ENCODE results near the gene LRFN3.
"Not testable (repeated sequence)": the region's sequence is repeated elsewhere in the genome, so short reads cannot be mapped to it uniquely, and the experiment has no call there.

LRFN3 gene

GRCh38 chr19:35935911-35936737, at the start of gene LRFN3:
Gene LRFN3 (plus strand): TSS chr19:35936374. CDS start chr19:35939426, 3,052 bp downstream.
- peak; percentile 83 for DNase-seq (ENCODE audit: low spot score)

- no peak for DNase-seq (ENCODE audit: low spot score)
Measured at GRCh38 chr19:35887197-35887596, 49.0 kb upstream of the LRFN3 start.

GRCh38 chr19:35888398-35888797, 47.8 kb upstream of the LRFN3 start:
- DNase-seq (ENCODE audit: low spot score), result no peak

- DNase-seq (ENCODE audit: low spot score), result no peak
Measured at GRCh38 chr19:35889370-35890112, 46.6 kb upstream of the LRFN3 start.

- no peak for DNase-seq (ENCODE audit: low spot score)
Measured at GRCh38 chr19:35890113-35890650, 46.0 kb upstream of the LRFN3 start.

GRCh38 chr19:35891819-35892218, 44.4 kb upstream of the LRFN3 start:
- DNase-seq (ENCODE audit: low spot score), result not testable (repeated sequence)

- DNase-seq (ENCODE audit: low spot score), result no peak
Measured at GRCh38 chr19:35894342-35894741, 41.8 kb upstream of the LRFN3 start.

GRCh38 chr19:35895911-35896642, 40.1 kb upstream of the LRFN3 start:
- no peak for DNase-seq (ENCODE audit: low spot score)

GRCh38 chr19:35896643-35897040, 39.5 kb upstream of the LRFN3 start:
- DNase-seq (ENCODE audit: low spot score), result no peak

- DNase-seq (ENCODE audit: low spot score), result no peak
Measured at GRCh38 chr19:35897706-35898451, 38.3 kb upstream of the LRFN3 start.

GRCh38 chr19:35898499-35898809, 37.7 kb upstream of the LRFN3 start:
- DNase-seq (ENCODE audit: low spot score), result no peak

GRCh38 chr19:35899547-35900214, 36.5 kb upstream of the LRFN3 start:
- DNase-seq (ENCODE audit: low spot score), result peak; percentile 91

- no peak for DNase-seq (ENCODE audit: low spot score)
Measured at GRCh38 chr19:35901055-35901644, 35.0 kb upstream of the LRFN3 start.

- DNase-seq (ENCODE audit: low spot score), result no peak
Measured at GRCh38 chr19:35901854-35902661, 34.1 kb upstream of the LRFN3 start, which contains the start of gene HCST. Gene HCST (plus strand): TSS chr19:35902529. CDS start chr19:35902594, 65 bp downstream.

GRCh38 chr19:35902870-35903475, 33.2 kb upstream of the LRFN3 start:
- no peak for DNase-seq (ENCODE audit: low spot score)

- DNase-seq (ENCODE audit: low spot score), result peak; percentile 58
Measured at GRCh38 chr19:35903550-35904179, 32.5 kb upstream of the LRFN3 start.

- no peak for DNase-seq (ENCODE audit: low spot score)
Measured at GRCh38 chr19:35904311-35905068, 31.7 kb upstream of the LRFN3 start.

- DNase-seq (ENCODE audit: low spot score), result no peak
Measured at GRCh38 chr19:35905178-35905727, 30.9 kb upstream of the LRFN3 start.

Measured in cerebellar cortex (tissue), 1 donor.